ENCODE results near the gene GJA3. TPM values are rescaled to one million over a fixed set of nuclear protein-coding genes. Genes with fewer than 3 reads are reported as not detected.

Gene GJA3
- total RNA-seq, 1 donor from 2014 or later = 0.92 TPM

- DNase-seq = no peak
Measured at GRCh38 chr13:20150561-20150960, 10.3 kb downstream of the GJA3 start.

- no peak for DNase-seq
Measured at GRCh38 chr13:20149762-20150161, 11.1 kb downstream of the GJA3 start.

DNA sequence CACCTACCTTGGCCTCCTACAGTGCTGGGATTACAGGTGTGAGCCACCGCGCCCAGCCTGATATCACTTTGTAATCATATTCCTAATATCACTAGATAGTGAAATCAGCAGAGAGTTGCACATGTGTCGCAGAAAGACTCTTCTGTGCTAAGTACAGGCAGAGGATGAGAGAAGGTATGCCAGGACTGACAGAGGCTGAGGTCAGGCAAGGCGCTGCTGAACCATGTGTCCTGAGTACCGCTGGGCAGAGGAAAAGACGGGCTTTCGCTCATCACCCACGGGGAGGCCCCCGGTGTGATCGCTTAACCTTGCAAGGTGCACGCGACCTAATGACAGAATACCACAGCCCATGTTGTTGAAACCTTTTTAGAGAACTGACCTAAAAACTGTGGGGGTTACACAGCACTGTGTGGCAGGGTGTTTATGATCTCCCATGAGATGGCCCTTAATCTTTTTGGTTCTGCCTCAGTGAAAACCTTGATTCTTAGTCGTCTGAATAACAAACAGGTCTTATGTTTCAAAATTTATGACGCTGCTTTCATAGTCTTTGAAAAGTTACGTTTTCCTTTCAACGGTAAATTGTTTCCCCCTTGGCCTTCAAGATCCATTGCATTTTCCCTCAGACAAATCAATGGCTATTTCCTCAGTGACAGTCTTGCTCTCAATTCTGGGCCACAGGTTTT lies 12.2 kb downstream of the GJA3 start:
- no peak for DNase-seq

DNA sequence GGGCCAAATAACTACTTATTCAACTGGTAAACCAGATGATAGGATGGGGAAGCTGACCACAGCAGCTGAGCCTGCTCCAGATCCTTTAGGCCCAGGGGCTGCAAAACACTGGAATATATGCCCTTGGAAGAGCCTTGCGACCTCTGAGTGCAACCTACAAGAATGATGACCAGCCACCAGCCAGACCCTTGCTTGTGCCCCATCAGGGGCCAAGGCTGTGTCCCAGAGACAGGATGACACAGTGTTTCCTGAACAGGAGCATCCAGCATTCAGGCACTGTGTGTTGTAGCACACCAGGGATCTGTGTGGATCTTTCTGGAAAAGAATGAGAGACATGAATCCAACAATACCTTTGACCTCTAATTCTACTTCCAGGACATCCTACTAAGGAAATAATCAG lies 14.5 kb downstream of the GJA3 start:
- DNase-seq = no peak

GRCh38 chr13:20145521-20145920 lies 15.3 kb downstream of the GJA3 start:
- no peak for DNase-seq

GRCh38 chr13:20144141-20144850 lies 16.6 kb downstream of the GJA3 start:
- no peak for DNase-seq

- no peak for DNase-seq
Measured at GRCh38 chr13:20142927-20143480, 17.8 kb downstream of the GJA3 start.

DNA sequence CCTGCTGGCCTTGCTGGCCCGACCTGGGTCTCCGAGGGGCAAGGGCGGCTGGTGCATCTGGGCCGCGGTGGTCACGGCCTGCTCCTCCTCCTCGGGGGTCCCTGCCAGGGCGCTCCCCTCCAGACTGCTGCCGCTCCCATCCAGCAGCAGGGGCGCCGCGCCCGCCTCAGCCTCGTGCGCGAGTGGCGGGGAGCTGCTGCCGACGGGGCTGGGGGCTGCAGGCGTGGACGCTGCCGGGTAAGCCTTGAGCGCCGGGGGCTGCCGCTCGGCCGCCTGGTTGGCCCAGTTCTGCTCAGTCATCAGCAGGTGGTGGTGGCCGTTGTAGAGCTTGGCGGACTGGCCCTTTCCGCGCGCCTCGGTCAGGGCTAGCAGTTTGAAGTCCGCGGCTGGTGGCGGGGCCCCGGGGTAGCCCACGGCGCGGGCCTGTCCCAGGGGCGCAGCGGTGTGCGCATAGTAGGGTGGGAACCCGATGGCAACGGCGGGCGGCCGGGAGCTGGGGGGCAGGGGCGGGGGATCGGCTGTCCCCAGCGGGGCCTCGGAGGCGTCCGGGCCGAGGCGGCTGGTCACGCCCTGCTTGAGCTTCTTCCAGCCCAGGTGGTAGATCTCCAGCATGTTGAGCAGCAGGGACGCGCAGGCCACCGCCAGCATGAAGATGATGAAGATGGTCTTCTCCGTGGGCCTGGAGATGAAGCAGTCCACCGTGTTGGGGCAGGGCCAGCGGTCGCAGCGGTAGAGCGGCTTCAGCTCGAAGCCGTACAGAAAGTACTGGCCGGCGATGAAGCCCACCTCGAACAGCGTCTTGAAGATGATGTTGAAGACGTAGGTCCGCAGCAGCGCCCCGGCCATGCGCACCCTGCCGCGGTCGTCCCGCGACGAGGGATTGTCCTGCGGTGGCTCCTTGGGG lies 18.6 kb downstream of the GJA3 start:
- DNase-seq = no peak

DNA sequence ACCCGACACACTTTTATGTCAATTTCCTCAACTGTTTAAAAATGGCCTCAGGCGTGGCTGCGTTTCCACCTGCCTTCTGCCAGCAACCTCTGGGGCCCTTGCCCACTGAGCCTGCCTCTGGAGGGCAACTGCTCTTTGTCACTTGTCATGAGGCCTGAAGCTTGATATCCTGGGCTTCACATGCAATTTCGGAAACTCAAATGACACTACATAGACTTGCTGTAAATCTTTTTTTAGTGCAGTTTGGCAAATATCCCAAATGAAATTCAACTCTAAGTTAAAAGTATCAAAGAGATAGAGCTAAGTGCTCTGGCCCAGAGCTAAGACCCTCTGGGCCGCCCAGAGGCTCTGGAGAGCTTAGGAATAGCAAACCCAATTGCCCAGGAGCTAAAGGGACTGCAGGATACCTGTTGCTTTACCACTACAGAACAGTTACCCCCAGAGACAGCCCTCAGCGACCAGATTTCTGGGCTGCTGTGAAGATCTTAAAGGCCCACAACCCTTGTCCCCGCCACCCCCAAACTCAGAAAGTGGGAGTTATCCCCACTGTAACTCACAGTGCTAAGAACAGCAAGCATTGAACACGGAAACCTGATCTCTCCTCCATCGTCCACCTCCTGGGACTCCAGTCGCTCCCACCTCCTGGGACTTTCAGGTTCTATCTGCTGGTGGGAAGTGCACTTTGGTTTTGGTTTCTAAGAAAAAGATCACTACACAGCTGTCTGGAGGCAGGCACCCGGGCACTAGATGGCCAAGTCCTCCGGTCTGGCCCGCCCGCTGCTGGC lies 19.4 kb downstream of the GJA3 start:
- peak; percentile 61 for DNase-seq

GRCh38 chr13:20140487-20140886 lies 20.4 kb downstream of the GJA3 start:
- DNase-seq = no peak

DNA sequence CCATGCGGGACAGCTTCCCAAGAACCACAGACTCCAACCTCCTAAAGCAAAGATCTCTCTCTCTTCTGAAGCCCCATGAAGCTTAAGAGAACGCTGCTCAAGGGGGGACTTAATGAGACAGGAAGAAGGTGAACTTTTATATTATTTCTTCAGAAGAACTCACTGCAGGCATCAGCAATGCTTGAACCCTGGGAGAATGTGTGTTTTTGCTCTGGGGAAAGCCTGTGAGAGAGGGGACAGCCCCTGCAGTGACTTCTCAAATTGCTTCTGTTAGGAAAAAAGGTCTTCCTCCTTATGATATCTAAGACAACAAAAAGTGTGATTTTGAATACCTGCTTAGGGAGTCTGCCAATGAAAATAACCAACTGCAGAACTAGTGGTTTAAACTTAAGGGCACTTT lies 23.0 kb downstream of the GJA3 start:
- DNase-seq = no peak

- DNase-seq = no peak
Measured at GRCh38 chr13:20136781-20137703, 23.8 kb downstream of the GJA3 start.

GRCh38 chr13:20134732-20135131 lies 26.1 kb downstream of the GJA3 start:
- no peak for DNase-seq

GRCh38 chr13:20132052-20132634 lies 28.7 kb downstream of the GJA3 start:
- DNase-seq = no peak

GRCh38 chr13:20131057-20131832 lies 29.6 kb downstream of the GJA3 start:
- DNase-seq = no peak

DNA sequence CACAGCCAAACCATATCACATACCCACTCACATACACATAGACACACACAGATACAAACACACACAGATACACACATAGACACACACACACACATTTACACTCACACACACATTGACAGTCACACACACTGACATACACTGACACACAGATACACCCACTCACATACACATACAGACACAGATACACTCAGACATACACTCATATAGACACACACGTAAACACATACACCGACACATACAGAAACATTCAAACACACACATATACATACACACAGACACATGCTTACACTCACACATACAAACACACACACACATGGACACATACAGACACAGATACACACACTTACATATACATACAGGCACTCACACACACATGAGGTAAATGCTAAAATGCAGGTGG lies 30.2 kb downstream of the GJA3 start:
- no peak for DNase-seq

DNA sequence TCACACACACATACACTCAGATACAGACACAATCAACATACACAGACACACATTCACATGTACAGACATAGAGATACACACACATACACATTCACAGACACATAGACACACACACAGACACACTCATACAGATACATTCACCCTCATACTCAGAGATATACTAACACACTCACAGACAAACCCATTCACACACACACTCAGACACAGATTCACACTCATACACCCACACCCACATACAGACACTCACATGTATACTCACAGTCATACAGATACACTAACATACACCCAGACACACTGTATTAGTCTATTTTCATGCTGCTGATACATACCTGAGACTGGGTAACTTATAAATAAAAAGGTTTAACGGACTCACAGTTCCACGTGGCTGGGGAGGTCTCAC lies 30.8 kb downstream of the GJA3 start:
- no peak for DNase-seq

DNA sequence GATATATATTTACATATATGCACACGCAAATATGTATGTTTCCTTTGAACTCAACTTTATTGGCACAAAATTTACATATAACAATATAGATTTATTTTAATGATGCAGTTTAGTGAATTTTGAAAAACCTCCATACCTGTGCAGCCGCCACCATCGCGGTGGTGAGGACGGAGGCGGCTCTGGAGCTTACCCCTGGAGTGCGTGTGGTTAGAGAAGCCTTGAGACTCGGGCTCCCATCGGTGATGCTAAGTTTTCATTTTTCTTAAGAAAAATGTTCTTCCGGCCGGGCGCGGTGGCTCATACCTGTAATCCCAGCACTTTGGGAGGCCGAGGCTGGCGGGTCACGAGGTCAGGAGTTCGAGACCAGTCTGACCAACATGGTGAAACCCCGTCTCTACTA lies 31.8 kb downstream of the GJA3 start:
- no peak for DNase-seq

DNA sequence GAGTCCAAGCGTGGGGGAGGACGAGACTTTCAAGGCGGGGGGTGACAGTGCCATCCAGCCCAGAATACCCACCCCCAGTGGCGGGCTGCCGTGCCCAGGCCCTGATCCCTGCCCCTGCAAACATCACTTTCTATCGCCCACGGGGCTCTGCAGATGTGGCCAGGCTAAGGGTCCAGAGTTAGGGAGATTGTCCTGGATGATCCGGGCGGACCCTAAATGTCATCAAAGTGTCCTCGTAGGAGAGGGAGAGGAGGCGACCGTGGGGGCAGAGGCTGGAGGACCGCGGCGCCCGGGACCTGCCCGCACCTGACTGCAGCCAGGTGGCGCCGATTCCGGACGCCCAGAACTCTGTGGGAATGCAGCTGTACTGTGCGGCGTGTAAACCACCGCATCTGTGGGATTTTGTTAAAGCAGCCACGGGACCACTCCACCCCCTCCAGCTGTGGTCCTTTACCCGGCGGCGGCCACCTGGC lies 32.4 kb downstream of the GJA3 start:
- DNase-seq = peak; percentile 16

All from tongue (tissue), 2 donors.